GM18502 (cell line): ENCODE measurements around the gene FOXF1.

Experiments used
- ATAC-seq: cut with Tn5 transposase; IDR thresholded peaks from one replicate; pipeline ENCODE4 v1.9.1; 2021; ENCODE audit warnings: mild to moderate bottlenecking; ENCODE audit not compliant: unreplicated experiment, poor library complexity

The FOXF1 gene

GRCh38 chr16:86554599-86554916 is 44.2 kb downstream of the FOXF1 start:
- ATAC-seq: peak; percentile 22

DNA sequence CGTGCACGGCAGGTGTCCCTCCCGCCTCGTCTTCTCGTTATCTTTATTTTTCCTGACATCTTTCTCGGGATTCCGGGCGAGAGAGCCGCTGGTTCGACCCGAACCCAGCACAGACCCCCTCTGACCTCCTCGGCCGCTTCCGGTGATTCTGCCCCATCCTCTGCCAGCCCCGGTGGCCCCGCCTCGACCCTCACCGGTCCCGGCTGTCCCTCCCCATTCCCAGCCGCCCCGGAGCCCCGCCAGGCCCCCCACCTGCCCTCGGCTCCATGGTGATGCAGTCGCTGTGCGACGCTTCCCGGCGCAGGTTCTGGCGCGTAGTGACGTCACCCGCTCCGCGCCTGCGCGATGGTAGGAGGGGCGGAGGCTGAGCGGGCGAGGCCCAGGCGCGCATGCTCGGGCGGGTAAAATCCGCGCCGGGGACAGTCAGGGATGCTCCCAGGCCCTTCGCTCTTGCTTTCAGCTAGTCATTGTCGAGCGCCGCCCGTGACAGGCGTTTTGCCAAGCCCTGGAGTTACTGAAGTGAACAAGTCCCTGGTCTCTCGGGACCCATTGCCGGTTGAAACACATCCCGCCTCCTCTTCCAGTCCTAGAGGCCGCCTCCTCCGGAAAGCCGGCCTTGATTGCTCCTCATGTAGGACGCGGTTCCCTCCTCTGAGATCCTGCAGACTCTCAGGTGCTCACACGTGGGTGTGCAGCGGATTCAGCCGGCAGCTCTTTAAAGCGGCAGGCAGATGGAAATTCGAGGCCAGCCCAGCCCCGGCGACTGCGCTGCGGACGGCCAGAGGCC is 44.8 kb downstream of the FOXF1 start, which contains the start of gene MTHFSD:
MTHFSD (minus strand) TSS at position 319 of the 787 bp plus-strand sequence; CDS start at position 268, 51 bp downstream.
- ATAC-seq: peak; percentile 89

DNA sequence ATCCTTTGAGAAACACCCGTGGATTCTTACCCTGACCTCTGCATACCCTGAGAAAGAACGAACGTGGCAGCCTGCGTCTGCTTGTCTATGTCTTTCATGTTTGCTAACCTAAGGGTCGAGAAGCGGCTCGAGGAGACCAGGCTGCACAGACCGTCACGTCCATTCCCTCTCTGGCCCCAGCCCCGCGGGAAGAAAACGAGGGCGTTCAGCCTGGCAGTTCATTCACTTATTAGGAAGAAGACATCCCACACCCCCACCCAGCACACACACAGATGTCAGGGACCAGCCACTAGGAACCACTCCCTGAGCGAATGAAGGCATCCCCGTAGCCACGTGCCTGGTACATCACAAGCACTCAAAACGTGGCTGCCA is 45.4 kb downstream of the FOXF1 start:
- no peak for ATAC-seq

- ATAC-seq: no peak
These were observed 46.2 kb downstream of the FOXF1 start for GRCh38 chr16:86556576-86556975.

- ATAC-seq: no peak
These were observed 47.3 kb downstream of the FOXF1 start for GRCh38 chr16:86557587-86557986.

- no peak for ATAC-seq
These were observed 48.2 kb downstream of the FOXF1 start for GRCh38 chr16:86558355-86559193.

GRCh38 chr16:86559802-86560305 is 49.5 kb downstream of the FOXF1 start:
- ATAC-seq: no peak

GRCh38 chr16:86562356-86562755 is 52.0 kb downstream of the FOXF1 start:
- ATAC-seq: no peak

- ATAC-seq: no peak
These were observed 53.4 kb downstream of the FOXF1 start for GRCh38 chr16:86563469-86564345.
